ENCODE data around the gene PSMB9. TPM values are rescaled to one million over a fixed set of nuclear protein-coding genes. Genes with fewer than 3 reads are reported as not detected.

The PSMB9 gene
- total RNA-seq, 1 donor: 20.3 TPM

GRCh38 chr6:32829495-32829894, 24.5 kb upstream of the PSMB9 start:
- Histone ChIP-seq H3K4me2 (ENCODE audit: insufficient read depth, low read length) (no peak overlapping the region), H3K9me3 (ENCODE audit: low read depth, low read length) (no peaks in the 10 kb centered on the region), H3K36me3 (ENCODE audit: insufficient read depth, low read length) (peaks cover 21% of the 10 kb centered on the region), H3K27me3 (ENCODE audit: insufficient read depth, low read length) (no peaks in the 10 kb centered on the region), H4K20me1 (ENCODE audit: insufficient read depth, low read length) (no peaks in the 10 kb centered on the region), H3K79me2 (ENCODE audit: insufficient read depth, low read length) (no peaks in the 10 kb centered on the region), H3K4me3 (ENCODE audit: insufficient read depth, low read length) (no peak overlapping the region), H3K27ac (ENCODE audit: low read depth, low read length) (no peak overlapping the region), H2AFZ (ENCODE audit: low read length) (no peak overlapping the region), H3K4me1 (ENCODE audit: insufficient read depth, low read length) (peaks cover 5% of the 10 kb centered on the region)
- DNase-seq (ENCODE audit: insufficient read length, low spot score, missing footprints): no peak
- no peak for TF ChIP-seq CTCF (IDR thresholded peaks at IDR 0.05; ENCODE audit: extremely low read depth, low read depth, low read length)

GRCh38 chr6:32830017-32830416, 24.0 kb upstream of the PSMB9 start:
- TF ChIP-seq CTCF (IDR thresholded peaks at IDR 0.05; ENCODE audit: extremely low read depth, low read depth, low read length): no peak
- Histone ChIP-seq H3K27ac (ENCODE audit: low read depth, low read length) (no peak overlapping the region), H4K20me1 (ENCODE audit: insufficient read depth, low read length) (no peaks in the 10 kb centered on the region), H3K9me3 (ENCODE audit: low read depth, low read length) (no peaks in the 10 kb centered on the region), H3K4me1 (ENCODE audit: insufficient read depth, low read length) (peaks cover 5% of the 10 kb centered on the region), H3K4me2 (ENCODE audit: insufficient read depth, low read length) (no peak overlapping the region), H3K79me2 (ENCODE audit: insufficient read depth, low read length) (no peaks in the 10 kb centered on the region), H3K36me3 (ENCODE audit: insufficient read depth, low read length) (peaks cover 27% of the 10 kb centered on the region), H3K4me3 (ENCODE audit: insufficient read depth, low read length) (no peak overlapping the region), H3K27me3 (ENCODE audit: insufficient read depth, low read length) (no peaks in the 10 kb centered on the region), H2AFZ (ENCODE audit: low read length) (no peak overlapping the region)
- peak; percentile 55 for DNase-seq (ENCODE audit: insufficient read length, low spot score, missing footprints)

GRCh38 chr6:32830936-32831335, 23.1 kb upstream of the PSMB9 start:
- Histone ChIP-seq H3K4me2 (ENCODE audit: insufficient read depth, low read length) (no peak overlapping the region), H3K27me3 (ENCODE audit: insufficient read depth, low read length) (no peaks in the 10 kb centered on the region), H4K20me1 (ENCODE audit: insufficient read depth, low read length) (no peaks in the 10 kb centered on the region), H3K79me2 (ENCODE audit: insufficient read depth, low read length) (no peaks in the 10 kb centered on the region), H3K4me3 (ENCODE audit: insufficient read depth, low read length) (no peak overlapping the region), H2AFZ (ENCODE audit: low read length) (no peak overlapping the region), H3K9me3 (ENCODE audit: low read depth, low read length) (no peaks in the 10 kb centered on the region), H3K4me1 (ENCODE audit: insufficient read depth, low read length) (peaks cover 4% of the 10 kb centered on the region), H3K27ac (ENCODE audit: low read depth, low read length) (no peak overlapping the region), H3K36me3 (ENCODE audit: insufficient read depth, low read length) (peaks cover 29% of the 10 kb centered on the region)
- DNase-seq (ENCODE audit: insufficient read length, low spot score, missing footprints): peak; percentile 6
- no peak for TF ChIP-seq CTCF (IDR thresholded peaks at IDR 0.05; ENCODE audit: extremely low read depth, low read depth, low read length)

- H3K4me2 ChIP-seq (ENCODE audit: insufficient read depth, low read length): no peak overlapping the region
- H3K79me2 ChIP-seq (ENCODE audit: insufficient read depth, low read length): peaks cover under 1% of the 10 kb centered on the region
- H3K9me3 ChIP-seq (ENCODE audit: low read depth, low read length): no peaks in the 10 kb centered on the region
- no peaks in the 10 kb centered on the region for H3K27me3 ChIP-seq (ENCODE audit: insufficient read depth, low read length)
- no peak for DNase-seq (ENCODE audit: insufficient read length, low spot score, missing footprints)
- TF ChIP-seq CTCF (IDR thresholded peaks at IDR 0.05; ENCODE audit: extremely low read depth, low read depth, low read length): no peak
- no peak overlapping the region for H3K4me3 ChIP-seq (ENCODE audit: insufficient read depth, low read length)
- H3K27ac ChIP-seq (ENCODE audit: low read depth, low read length): no peak overlapping the region
- H3K36me3 ChIP-seq (ENCODE audit: insufficient read depth, low read length): peaks cover 29% of the 10 kb centered on the region
- no peak overlapping the region for H2AFZ ChIP-seq (ENCODE audit: low read length)
- H4K20me1 ChIP-seq (ENCODE audit: insufficient read depth, low read length): no peaks in the 10 kb centered on the region
- H3K4me1 ChIP-seq (ENCODE audit: insufficient read depth, low read length): peaks cover 4% of the 10 kb centered on the region
Observed at GRCh38 chr6:32832535-32832934, 21.5 kb upstream of the PSMB9 start.
